Activated naive CD4-positive, alpha-beta T cell (primary cell): ENCODE results near the gene PRKCE.

Experiments
- DNase-seq, 4 experiments: peaks; one replicate each; lab custom pipeline; 2025; lab: John Stamatoyannopoulos, UW

Gene PRKCE

GRCh38 chr2:45860136-45861121, 209.0 kb downstream of the PRKCE start:
- peak in 1 of 4 experiments; percentile 4 for DNase-seq

GRCh38 chr2:45862843-45863242, 211.4 kb downstream of the PRKCE start:
- no peak for DNase-seq

GRCh38 chr2:45864121-45864520, 212.6 kb downstream of the PRKCE start:
- no peak for DNase-seq

GRCh38 chr2:45867349-45867748, 215.9 kb downstream of the PRKCE start:
- no peak for DNase-seq

- no peak for DNase-seq
These were observed 216.3 kb downstream of the PRKCE start for GRCh38 chr2:45867800-45868199.

GRCh38 chr2:45869165-45869501, 217.7 kb downstream of the PRKCE start:
- no peak for DNase-seq

- no peak for DNase-seq
These were observed 219.6 kb downstream of the PRKCE start for GRCh38 chr2:45871025-45871424.

- no peak for DNase-seq
These were observed 220.1 kb downstream of the PRKCE start for GRCh38 chr2:45871541-45871940.

- DNase-seq: no peak
These were observed 220.7 kb downstream of the PRKCE start for GRCh38 chr2:45872211-45872610.

- no peak for DNase-seq
These were observed 222.9 kb downstream of the PRKCE start for GRCh38 chr2:45874344-45874743.

GRCh38 chr2:45876611-45877010, 225.1 kb downstream of the PRKCE start:
- DNase-seq: no peak

- DNase-seq: no peak
These were observed 227.9 kb downstream of the PRKCE start for GRCh38 chr2:45879406-45879805.

- no peak for DNase-seq
These were observed 228.5 kb downstream of the PRKCE start for GRCh38 chr2:45879936-45880335.

GRCh38 chr2:45881970-45882581, 230.6 kb downstream of the PRKCE start:
- DNase-seq: no peak

- DNase-seq: no peak
These were observed 231.5 kb downstream of the PRKCE start for GRCh38 chr2:45882707-45883602.

GRCh38 chr2:45883603-45884000, 232.1 kb downstream of the PRKCE start:
- DNase-seq: no peak

- no peak for DNase-seq
These were observed 232.7 kb downstream of the PRKCE start for GRCh38 chr2:45884126-45884525.

GRCh38 chr2:45885171-45885621, 233.7 kb downstream of the PRKCE start:
- no peak for DNase-seq

- no peak for DNase-seq
These were observed 234.7 kb downstream of the PRKCE start for GRCh38 chr2:45886171-45886663.

GRCh38 chr2:45888167-45888566, 236.7 kb downstream of the PRKCE start:
- no peak for DNase-seq

- no peak for DNase-seq
These were observed 237.2 kb downstream of the PRKCE start for GRCh38 chr2:45888641-45889040.

GRCh38 chr2:45889053-45889452, 237.6 kb downstream of the PRKCE start:
- peak in 2 of 4 experiments; percentile 18 to 21 for DNase-seq
